ENCODE data around the gene NIT1. TPM values are rescaled to one million over a fixed set of nuclear protein-coding genes. Genes with fewer than 3 reads are reported as not detected.

Gene NIT1
- total and polyA plus RNA-seq, 10 of the 15 experiments (the other 5 are each of a cell fraction or from before 2014, with no cell fraction given): 19.2 to 54.4 (median 28.3) TPM

DNA sequence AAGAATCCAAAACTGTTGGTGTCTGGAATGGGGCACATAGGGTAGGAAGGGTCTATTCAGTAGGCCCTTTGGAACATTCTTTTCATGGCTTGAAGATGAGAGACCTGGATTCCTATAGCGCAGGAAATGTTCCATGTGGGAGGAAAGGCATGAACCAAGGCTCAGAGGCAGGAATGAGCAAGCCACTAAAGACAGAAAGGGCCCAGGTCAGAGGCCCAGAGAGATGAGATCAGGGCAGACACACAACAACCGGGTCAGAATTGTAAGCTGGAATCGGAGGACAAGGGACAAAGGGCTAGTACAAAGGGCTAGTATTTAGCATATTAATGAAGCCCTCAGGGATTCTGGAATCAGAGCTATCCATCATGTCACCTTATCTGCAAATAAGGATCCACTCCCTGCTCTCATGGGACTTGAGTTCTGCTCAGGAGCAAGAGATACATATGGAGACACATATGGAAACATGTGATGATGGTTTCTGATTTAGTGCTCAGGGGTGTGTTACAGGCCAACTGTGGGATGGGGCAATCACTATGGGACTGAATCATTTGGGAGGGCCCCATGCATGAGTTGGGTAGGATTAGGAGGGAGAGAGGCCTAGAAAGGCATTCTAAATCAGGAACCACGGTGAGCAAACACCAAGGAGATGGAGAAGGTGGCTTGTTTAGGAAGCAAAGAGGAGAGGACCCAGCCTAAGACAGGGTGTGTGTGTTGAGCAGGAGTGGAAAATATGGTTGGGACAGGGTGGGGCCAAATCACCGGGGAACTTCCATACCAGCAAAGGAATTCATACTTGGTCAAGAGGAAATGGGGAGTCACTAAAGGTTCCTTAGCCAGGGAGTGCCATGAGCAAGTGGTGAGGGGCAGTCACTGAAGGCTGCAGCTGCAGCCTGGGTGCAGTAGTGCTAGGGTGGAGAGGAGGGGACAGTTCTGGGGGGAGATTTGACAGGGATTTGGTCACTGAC lies 37.2 kb upstream of the NIT1 start:
- ATAC-seq (no peak), DNase-seq (ENCODE audit: low read depth, low spot score) (no peak), FAIRE-seq (no peak)
- in situ Hi-C loops (cut with MboI) (no loop called here), intact Hi-C loops (cut with micrococcal nuclease; ENCODE audit: unreplicated experiment) (no loop called here)
- BruUV-seq (replicated peaks): no TSS peak
- H4K20me1 ChIP-seq (ENCODE audit: control insufficient read depth, insufficient read depth): no peaks in the 10 kb centered on the region
- CTCF ChIA-PET: interaction anchor here (2.5 kb wide), 1 partner anchor 10 kb away, joined by 11 read pairs; the partner anchor contains the start of gene ARHGAP30
- H3K9me3 ChIP-seq (replicated peaks; ENCODE audit: control insufficient read depth, insufficient read depth, low read length): no peaks in the 10 kb centered on the region
- no peak overlapping the region for H3K9ac ChIP-seq (ENCODE audit: control insufficient read depth, insufficient read depth, low read length)
- H2AFZ ChIP-seq (ENCODE audit: control insufficient read depth, low read depth, low read length): no peak overlapping the region
- H3K36me3 ChIP-seq (ENCODE audit: control insufficient read depth in 2 of 2, insufficient read depth in 2 of 2, low read length in 1 of 2): no peaks in the 10 kb centered on the region
- 55% methylated on average over 5 of the region's 5 CpGs for WGBS (ENCODE audit: insufficient coverage, insufficient replicate concordance, low lambda C conversion rate, missing lambda C conversion rate)
- H3K4me3 ChIP-seq: no peak overlapping the region
- TF ChIP-seq, protein P1, sequence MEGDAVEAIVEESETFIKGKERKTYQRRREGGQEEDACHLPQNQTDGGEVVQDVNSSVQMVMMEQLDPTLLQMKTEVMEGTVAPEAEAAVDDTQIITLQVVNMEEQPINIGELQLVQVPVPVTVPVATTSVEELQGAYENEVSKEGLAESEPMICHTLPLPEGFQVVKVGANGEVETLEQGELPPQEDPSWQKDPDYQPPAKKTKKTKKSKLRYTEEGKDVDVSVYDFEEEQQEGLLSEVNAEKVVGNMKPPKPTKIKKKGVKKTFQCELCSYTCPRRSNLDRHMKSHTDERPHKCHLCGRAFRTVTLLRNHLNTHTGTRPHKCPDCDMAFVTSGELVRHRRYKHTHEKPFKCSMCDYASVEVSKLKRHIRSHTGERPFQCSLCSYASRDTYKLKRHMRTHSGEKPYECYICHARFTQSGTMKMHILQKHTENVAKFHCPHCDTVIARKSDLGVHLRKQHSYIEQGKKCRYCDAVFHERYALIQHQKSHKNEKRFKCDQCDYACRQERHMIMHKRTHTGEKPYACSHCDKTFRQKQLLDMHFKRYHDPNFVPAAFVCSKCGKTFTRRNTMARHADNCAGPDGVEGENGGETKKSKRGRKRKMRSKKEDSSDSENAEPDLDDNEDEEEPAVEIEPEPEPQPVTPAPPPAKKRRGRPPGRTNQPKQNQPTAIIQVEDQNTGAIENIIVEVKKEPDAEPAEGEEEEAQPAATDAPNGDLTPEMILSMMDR (IDR thresholded peaks at IDR 0.05 in 2 of 3, conservative IDR thresholded peaks at IDR 0.05 in 1 of 3; ENCODE audit: control insufficient read depth in 2 of 3, extremely low read depth in 1 of 3, insufficient read depth in 1 of 3, low read depth in 3 of 3, low read length in 3 of 3): no peak
- no peak for TF ChIP-seq TARDBP (IDR thresholded peaks at IDR 0.05; ENCODE audit: borderline replicate concordance)
- TF ChIP-seq, protein P2, sequence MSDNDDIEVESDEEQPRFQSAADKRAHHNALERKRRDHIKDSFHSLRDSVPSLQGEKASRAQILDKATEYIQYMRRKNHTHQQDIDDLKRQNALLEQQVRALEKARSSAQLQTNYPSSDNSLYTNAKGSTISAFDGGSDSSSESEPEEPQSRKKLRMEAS (IDR thresholded peaks at IDR 0.05; ENCODE audit: low read depth, low read length): no peak
- TF ChIP-seq, protein P3, sequence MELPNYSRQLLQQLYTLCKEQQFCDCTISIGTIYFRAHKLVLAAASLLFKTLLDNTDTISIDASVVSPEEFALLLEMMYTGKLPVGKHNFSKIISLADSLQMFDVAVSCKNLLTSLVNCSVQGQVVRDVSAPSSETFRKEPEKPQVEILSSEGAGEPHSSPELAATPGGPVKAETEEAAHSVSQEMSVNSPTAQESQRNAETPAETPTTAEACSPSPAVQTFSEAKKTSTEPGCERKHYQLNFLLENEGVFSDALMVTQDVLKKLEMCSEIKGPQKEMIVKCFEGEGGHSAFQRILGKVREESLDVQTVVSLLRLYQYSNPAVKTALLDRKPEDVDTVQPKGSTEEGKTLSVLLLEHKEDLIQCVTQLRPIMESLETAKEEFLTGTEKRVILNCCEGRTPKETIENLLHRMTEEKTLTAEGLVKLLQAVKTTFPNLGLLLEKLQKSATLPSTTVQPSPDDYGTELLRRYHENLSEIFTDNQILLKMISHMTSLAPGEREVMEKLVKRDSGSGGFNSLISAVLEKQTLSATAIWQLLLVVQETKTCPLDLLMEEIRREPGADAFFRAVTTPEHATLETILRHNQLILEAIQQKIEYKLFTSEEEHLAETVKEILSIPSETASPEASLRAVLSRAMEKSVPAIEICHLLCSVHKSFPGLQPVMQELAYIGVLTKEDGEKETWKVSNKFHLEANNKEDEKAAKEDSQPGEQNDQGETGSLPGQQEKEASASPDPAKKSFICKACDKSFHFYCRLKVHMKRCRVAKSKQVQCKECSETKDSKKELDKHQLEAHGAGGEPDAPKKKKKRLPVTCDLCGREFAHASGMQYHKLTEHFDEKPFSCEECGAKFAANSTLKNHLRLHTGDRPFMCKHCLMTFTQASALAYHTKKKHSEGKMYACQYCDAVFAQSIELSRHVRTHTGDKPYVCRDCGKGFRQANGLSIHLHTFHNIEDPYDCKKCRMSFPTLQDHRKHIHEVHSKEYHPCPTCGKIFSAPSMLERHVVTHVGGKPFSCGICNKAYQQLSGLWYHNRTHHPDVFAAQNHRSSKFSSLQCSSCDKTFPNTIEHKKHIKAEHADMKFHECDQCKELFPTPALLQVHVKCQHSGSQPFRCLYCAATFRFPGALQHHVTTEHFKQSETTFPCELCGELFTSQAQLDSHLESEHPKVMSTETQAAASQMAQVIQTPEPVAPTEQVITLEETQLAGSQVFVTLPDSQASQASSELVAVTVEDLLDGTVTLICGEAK (IDR thresholded peaks at IDR 0.05; ENCODE audit: borderline replicate concordance): no peak
- TF ChIP-seq, protein P4, sequence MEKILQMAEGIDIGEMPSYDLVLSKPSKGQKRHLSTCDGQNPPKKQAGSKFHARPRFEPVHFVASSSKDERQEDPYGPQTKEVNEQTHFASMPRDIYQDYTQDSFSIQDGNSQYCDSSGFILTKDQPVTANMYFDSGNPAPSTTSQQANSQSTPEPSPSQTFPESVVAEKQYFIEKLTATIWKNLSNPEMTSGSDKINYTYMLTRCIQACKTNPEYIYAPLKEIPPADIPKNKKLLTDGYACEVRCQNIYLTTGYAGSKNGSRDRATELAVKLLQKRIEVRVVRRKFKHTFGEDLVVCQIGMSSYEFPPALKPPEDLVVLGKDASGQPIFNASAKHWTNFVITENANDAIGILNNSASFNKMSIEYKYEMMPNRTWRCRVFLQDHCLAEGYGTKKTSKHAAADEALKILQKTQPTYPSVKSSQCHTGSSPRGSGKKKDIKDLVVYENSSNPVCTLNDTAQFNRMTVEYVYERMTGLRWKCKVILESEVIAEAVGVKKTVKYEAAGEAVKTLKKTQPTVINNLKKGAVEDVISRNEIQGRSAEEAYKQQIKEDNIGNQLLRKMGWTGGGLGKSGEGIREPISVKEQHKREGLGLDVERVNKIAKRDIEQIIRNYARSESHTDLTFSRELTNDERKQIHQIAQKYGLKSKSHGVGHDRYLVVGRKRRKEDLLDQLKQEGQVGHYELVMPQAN (conservative IDR thresholded peaks at IDR 0.05): no peak
- TF ChIP-seq, protein P5, sequence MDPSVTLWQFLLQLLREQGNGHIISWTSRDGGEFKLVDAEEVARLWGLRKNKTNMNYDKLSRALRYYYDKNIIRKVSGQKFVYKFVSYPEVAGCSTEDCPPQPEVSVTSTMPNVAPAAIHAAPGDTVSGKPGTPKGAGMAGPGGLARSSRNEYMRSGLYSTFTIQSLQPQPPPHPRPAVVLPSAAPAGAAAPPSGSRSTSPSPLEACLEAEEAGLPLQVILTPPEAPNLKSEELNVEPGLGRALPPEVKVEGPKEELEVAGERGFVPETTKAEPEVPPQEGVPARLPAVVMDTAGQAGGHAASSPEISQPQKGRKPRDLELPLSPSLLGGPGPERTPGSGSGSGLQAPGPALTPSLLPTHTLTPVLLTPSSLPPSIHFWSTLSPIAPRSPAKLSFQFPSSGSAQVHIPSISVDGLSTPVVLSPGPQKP (IDR thresholded peaks at IDR 0.05; ENCODE audit: low read depth, low read length): no peak
- no peak for TF ChIP-seq CHD2 (IDR thresholded peaks at IDR 0.05; ENCODE audit: borderline replicate concordance, low read depth, low read length)
- TF ChIP-seq DPF2 (IDR thresholded peaks at IDR 0.05): no peak
- TF ChIP-seq TBL1XR1 (IDR thresholded peaks at IDR 0.05; ENCODE audit: low read depth, low read length): no peak
- no peak for TF ChIP-seq CBFB (IDR thresholded peaks at IDR 0.05; ENCODE audit: low read depth)
- TF ChIP-seq NRF1 (conservative IDR thresholded peaks at IDR 0.05; ENCODE audit: low read depth, low read length): no peak
- no peaks in the 10 kb centered on the region for H3K27me3 ChIP-seq (replicated peaks in 1 of 2; ENCODE audit: control insufficient read depth in 2 of 2, insufficient read depth in 2 of 2, low read length in 1 of 2)
- no peak overlapping the region for H3K27ac ChIP-seq (ENCODE audit: control insufficient read depth, insufficient read depth)
- no peak overlapping the region for H3K4me2 ChIP-seq (ENCODE audit: control insufficient read depth, insufficient read depth)
- RAD21 ChIA-PET (ENCODE audit: unreplicated experiment): no interaction called here
- no peaks in the 10 kb centered on the region for H3K79me2 ChIP-seq (ENCODE audit: control insufficient read depth, insufficient read depth, low read length)
- POLR2A ChIA-PET: no interaction called here
- no peaks in the 10 kb centered on the region; the same call in 1 of the 2 replicates for H3K4me1 ChIP-seq (ENCODE audit: control insufficient read depth, insufficient read depth, low read length)
- SMC1A ChIA-PET (ENCODE audit: uncharacterized antibody, unreplicated experiment): interaction anchor here (1.1 to 2.3 kb wide), 2 partner anchors 10 kb away, joined by 4 to 11 read pairs; no protein-coding TSS in a partner anchor

Data from GM12878 (cell line).